WERI-Rb-1 (cell line): ENCODE results near the gene ARHGEF25.
"Not testable (repeated sequence)": the region's sequence is repeated elsewhere in the genome, so short reads cannot be mapped to it uniquely, and the experiment has no call there.

ENCODE experiments used
- DNase-seq: peaks from one replicate; pipeline ENCODE4 v3.0.0-alpha.2; 2020
- H3K27ac ChIP-seq: fragments of 250-450 bp; sonication (Bioruptor Pico); 2 replicates; pipeline ENCODE4 v1.5.1; 2020; ENCODE audit warnings: mild to moderate bottlenecking, moderate library complexity
- H3K27me3 ChIP-seq: fragments of 250-450 bp; sonication (Bioruptor Pico); 2 replicates; pipeline ENCODE4 v1.5.1; 2021; ENCODE audit warnings: mild to moderate bottlenecking, low read depth, moderate library complexity; ENCODE audit not compliant: insufficient read depth, severe bottlenecking
- H3K36me3 ChIP-seq: fragments of 250-450 bp; sonication (Bioruptor Pico); 2 replicates; pipeline ENCODE4 v1.5.1; 2020; ENCODE audit warnings: mild to moderate bottlenecking, moderate library complexity
- H3K4me3 ChIP-seq: 2 replicates; pipeline ENCODE4 v1.5.1; 2011; ENCODE audit warnings: low read depth, mild to moderate bottlenecking, control low read depth, low read length
- H3K9me3 ChIP-seq: fragments of 250-450 bp; sonication (Bioruptor Pico); 2 replicates; pipeline ENCODE4 v1.5.1; 2021; ENCODE audit warnings: mild to moderate bottlenecking, moderate library complexity; ENCODE audit not compliant: severe bottlenecking
- TF ChIP-seq, protein P1 (sequence below): IDR thresholded peaks from 2 replicates; pipeline ENCODE4 v1.5.1; 2011; ENCODE audit warnings: low read depth, mild to moderate bottlenecking, control low read depth, inconsistent platforms, low read length

ARHGEF25 gene

DNA sequence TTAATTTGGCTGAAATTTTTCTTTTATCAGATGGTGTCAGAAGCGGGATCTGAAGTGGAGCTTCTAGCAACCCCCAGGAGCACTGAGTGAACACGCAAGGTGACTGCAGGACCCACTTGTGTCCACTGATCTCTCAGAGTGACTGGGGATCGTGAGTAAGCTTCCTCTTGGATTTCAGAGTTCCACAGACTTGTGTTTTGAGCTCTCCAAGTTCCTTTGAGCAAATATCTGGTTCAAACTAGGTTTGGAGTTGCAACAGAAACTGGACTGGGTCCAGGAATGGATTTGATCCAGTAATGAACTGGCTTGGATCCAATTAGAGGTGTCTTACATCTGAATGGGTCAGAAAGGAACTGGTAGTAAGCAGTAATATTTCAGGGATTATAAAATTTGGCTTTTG, 46.5 kb downstream of the ARHGEF25 start:
- H3K36me3 ChIP-seq, result no peaks in the 10 kb centered on the region
- TF ChIP-seq, protein P1, sequence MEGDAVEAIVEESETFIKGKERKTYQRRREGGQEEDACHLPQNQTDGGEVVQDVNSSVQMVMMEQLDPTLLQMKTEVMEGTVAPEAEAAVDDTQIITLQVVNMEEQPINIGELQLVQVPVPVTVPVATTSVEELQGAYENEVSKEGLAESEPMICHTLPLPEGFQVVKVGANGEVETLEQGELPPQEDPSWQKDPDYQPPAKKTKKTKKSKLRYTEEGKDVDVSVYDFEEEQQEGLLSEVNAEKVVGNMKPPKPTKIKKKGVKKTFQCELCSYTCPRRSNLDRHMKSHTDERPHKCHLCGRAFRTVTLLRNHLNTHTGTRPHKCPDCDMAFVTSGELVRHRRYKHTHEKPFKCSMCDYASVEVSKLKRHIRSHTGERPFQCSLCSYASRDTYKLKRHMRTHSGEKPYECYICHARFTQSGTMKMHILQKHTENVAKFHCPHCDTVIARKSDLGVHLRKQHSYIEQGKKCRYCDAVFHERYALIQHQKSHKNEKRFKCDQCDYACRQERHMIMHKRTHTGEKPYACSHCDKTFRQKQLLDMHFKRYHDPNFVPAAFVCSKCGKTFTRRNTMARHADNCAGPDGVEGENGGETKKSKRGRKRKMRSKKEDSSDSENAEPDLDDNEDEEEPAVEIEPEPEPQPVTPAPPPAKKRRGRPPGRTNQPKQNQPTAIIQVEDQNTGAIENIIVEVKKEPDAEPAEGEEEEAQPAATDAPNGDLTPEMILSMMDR, result no peak
- no peak overlapping the region for H3K27ac ChIP-seq
- H3K4me3 ChIP-seq, result no peak overlapping the region
- no peaks in the 10 kb centered on the region for H3K27me3 ChIP-seq
- DNase-seq, result no peak
- peaks cover 24% of the 10 kb centered on the region for H3K9me3 ChIP-seq

DNA sequence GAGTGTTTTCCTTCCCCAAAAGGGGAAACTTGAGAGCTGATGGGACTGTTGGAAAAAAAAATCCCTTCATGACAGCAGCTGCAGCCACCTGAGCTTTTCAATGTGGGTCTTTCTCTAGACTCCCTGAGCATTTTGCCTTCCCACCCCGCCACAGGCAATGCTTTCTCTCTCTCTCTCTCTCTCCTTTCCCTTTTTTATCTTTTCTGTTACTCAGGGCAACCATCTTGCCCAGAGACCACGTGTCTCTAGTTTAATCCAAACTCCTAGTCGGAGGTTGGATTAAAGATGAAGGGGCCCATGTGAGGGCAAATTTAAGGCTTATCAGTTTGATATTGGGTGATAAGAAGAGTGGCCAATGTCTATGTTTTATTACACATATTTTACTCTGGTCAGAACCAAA, 47.7 kb downstream of the ARHGEF25 start:
- H3K4me3 ChIP-seq, result no peak overlapping the region
- peaks cover 16% of the 10 kb centered on the region for H3K9me3 ChIP-seq
- TF ChIP-seq, protein P1, result no peak
- no peak for DNase-seq
- no peak overlapping the region for H3K27ac ChIP-seq
- H3K36me3 ChIP-seq, result no peaks in the 10 kb centered on the region
- no peaks in the 10 kb centered on the region for H3K27me3 ChIP-seq

DNA sequence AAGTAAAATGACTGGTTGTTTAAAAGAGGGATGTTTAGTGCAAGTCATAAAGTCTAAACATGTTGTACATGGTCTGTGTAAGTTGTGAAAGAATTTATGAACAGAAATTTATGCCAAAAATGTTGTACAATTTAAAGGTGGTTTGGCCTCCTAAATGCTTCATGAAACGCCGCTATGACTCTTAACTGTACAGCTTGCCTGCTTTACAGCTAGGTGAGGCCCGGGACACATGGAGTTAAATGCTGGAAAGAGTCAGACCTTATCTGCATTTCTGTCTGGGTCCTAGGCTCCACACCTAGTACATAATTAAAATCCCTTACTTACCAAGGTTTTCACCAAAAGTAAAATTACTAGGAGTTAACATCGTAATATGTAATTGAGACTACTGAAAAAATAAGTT, 50.1 kb downstream of the ARHGEF25 start:
- H3K27ac ChIP-seq, result no peak overlapping the region
- no peak for DNase-seq
- H3K27me3 ChIP-seq, result no peaks in the 10 kb centered on the region
- H3K36me3 ChIP-seq, result no peaks in the 10 kb centered on the region
- TF ChIP-seq, protein P1, result no peak
- H3K9me3 ChIP-seq, result peaks cover 15% of the 10 kb centered on the region
- no peak overlapping the region for H3K4me3 ChIP-seq

DNA sequence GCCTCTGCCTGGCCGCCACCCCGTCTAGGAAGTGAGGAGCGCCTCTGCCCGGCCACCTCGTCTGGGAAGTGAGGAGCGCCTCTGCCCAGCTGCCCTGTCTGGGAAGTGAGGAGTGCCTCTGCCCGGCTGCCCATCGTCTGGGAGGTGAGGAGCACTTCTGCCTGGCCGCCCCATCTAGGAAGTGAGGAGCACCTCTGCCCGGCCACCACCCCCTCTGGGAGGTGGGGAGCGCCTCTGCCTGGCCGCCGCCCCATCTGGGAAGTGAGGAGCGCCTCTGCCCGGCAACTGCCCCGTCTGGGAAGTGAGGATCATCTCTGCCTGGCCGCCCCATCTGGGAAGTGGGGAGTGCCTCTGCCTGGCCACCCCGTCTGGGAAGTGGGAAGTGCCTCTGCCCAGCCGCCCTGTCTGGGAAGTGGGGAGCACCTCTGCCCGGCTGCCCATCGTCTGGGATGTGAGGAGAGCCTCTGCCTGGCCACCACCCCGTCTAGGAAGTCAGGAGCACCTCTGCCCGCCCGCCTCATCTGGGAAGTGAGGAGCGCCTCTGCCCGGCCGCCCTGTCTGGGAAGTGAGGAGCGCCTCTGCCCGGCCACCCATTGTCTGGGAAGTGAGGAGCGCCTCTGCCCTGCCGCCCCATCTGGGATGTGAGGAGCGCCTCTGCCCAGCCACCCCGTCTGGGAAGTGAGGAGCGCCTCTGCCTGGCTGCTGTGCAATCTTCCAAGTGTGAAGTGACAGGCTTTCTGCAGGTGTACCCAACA, 54.0 kb downstream of the ARHGEF25 start:
- H3K27ac ChIP-seq, H3K36me3 ChIP-seq, H3K27me3 ChIP-seq, H3K9me3 ChIP-seq, DNase-seq, H3K4me3 ChIP-seq: not testable (repeated sequence)
